GM21390 (cell line): ENCODE data around the gene LONRF3.

Experiments used
- ATAC-seq: cut with Tn5 transposase; IDR thresholded peaks from one replicate; pipeline ENCODE4 v1.9.1; 2021; ENCODE audit not compliant: unreplicated experiment

Gene LONRF3

DNA sequence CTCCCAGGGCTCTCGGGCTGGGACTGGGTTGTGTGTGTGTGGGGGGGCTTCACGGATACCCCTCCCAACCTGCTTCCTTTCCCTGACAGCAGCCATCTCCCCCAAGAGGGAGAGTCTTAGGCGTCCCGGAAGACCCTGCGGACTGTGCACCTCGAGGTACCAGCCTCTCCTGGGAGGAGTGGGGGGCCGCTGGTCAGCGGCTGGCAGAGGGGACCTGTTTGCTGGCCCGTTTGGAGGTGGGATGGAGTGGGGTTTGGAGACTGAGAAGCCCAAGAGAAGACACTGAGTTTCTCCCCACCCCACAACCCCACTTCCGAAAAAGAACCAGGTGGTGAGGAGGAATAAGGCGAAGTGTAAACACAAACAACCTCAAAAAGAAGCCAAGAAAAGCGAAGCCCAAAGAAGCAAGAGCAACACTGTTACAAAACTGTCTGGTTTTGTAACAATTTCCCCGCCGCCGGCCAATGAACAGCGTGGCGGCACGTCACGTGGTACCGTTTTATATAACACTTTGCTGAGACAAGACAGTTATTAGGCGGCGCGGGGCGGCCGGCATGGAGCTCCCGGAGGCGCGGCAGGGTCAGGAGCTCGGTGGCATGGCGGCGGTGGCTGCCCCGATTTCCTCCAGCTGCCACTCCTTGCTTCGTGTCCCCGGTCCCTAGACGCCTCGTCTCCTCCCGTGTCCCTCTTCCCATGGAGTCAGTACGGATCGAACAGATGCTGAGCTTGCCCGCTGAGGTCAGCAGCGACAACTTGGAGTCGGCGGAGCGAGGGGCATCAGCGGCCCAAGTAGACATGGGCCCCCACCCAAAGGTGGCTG lies at the start of gene LONRF3:
TSS of gene LONRF3 (plus strand) at position 531 of the 820 bp plus-strand sequence. CDS start at position 694, 163 bp downstream.
- no peak for ATAC-seq

DNA sequence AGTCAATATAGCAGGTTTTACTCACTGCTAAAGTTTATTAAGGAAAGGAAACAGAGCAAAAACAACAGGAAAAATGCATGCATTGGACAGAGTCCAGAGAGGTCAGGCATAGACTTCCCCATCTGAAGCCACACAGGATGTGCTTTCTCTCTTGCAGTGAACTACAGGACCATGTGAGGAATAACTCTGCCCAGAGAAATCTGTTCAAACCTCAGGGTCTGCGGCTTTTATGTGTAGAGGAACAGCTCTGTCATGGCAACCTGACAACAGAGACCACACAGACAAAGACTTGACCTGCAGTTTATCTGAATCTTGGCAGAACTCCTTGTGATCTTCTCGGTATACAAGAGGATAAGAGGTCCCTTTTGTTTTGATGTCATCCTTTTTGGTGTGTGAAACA lies 46.3 kb upstream of the LONRF3 start:
- ATAC-seq = no peak

DNA sequence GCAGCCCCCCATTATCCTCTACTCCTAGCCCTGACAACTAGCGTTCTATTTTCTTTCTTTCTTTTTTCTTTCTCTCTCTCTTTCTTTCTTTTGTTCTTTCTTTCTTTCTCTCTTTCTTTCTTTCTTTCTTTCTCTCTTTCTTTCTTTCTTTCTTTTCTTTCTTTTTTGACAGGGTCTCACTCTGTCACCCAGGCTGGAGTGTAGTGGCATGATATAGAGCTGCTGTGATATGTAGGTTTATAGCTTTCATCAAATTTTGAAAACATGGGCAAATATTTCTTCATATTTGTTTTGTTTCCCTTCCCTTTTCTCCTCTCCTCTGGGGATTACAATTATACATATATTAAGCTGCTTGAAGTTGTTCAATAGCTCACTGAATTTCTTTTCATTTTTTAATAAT lies 39.1 kb upstream of the LONRF3 start:
- no peak for ATAC-seq

DNA sequence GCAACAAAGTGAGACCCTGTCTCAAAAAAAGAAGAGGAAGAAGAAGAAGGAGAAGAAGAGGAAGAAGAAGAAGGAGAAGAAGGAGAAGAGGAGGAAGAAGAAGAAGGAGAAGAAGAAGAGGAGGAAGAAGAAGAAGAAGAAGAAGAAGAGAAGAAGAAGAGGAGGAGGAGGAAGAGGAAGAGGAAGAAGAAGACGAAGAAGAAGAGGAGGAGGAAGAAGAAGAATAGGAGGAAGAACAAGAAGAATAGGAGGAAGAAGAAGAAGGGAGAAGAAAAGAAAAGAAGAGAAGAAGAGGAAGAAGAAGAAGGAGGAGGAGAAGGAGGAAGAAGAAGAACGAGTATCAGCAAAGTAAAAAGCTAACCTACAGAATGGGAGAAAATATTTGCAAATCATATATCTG lies 33.3 kb upstream of the LONRF3 start:
- ATAC-seq = no peak

DNA sequence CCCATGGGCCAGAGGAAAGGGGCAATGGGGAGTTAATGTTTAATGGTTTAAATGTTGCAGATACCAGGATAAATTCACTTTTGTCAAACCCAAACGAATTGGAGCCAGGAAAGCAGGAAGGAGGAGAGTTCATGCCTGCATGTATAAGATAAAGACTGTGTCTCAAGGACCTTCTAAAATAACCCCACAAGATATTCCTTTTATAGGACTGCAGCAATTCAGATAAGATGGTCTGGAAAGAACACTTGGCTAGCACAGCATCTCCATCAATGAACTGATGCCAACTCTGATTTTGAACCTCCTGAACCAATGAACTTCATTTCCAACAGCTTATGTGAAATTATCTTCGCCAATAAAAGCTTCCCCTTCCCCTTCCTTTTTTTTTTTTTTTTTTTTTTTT lies 31.3 kb upstream of the LONRF3 start:
- ATAC-seq = no peak

DNA sequence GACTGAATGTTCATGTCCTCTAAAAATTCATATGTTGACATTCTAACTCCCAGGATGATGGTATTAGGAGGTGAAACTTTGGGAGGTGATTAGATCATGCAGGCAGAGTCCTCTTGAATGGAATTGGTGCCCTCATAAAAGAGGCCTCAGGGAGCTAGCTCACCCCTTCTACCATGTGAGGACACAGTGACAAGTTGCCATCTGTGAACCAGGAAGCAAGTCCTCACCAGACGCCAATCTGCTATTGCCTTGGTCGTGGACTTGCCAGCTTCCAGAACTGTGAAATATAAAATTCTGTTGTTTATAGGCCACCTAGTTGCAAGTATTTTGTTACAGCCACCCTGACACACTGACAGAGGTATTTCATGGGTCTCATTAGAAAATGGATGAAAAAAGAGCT lies 28.5 kb upstream of the LONRF3 start:
- no peak for ATAC-seq

DNA sequence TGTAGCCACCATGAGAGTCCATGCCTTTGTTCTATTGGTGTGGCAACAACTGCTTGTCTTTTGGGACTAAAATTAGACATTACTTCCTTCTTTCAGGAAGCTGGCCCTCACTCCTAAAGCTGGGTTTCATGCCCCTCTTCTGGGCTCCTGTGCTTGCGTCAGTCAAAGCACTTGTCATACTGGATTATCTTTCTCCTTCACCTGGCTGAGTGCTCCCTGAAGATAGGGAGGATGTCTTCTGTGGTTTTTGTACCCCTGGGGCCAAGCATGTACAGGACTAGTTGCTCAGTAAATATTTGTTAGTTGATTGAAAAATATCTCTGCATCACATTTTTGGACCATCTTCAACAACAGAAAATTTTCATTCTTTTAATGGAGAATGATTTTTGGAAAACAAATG lies 26.1 kb upstream of the LONRF3 start:
- no peak for ATAC-seq

DNA sequence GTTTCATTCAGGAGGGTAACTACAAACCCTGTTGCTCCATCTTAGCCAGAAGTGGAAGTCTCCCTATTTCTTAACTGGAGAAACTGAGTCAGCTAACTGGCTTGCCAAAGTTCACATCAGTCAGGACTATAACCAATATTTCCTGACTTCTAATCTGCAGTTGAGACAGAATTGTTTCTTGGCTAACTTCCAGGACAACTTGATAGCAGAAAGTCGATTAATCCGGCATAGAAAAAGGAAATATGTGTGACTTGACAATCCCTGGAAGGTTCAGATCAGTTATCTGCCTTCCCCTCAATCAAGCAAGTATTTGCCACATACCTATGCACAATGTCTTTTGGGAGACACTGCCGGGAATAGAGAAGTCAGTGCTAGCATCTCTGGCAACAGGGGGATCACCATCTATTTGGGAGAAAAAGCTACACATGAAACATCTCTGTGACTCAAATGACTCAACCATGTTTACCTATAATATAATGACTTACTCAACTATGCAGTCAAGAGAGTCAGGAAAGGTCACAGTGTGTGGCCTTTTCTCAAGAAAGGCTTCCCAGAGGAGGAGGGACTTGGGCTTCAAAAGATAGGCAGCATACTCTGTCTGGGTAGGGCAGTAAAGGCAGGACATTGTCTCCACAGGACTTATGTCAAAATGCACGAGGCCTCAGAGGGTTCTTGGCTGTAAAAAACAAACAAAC lies 12.4 kb upstream of the LONRF3 start:
- no peak for ATAC-seq

DNA sequence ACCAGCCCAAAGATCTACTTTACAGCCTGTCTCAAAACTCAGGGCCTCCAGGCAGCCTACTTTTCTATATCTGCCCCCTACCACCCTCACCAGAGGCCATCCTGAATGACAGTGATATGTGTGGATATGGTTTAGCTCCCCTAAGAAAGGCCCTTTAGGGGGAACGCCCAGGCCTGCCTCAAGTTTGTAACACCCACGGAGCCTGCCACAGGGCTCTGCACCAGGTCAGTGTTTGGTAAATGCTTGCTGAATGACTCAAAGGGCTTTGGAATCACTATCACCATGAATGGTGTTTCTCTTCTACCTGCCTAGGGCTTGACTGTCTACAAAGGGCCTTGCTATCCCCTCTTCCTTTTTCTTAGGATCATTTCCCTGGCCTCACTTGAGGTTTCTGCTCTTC lies 11.3 kb upstream of the LONRF3 start:
- ATAC-seq = no peak

DNA sequence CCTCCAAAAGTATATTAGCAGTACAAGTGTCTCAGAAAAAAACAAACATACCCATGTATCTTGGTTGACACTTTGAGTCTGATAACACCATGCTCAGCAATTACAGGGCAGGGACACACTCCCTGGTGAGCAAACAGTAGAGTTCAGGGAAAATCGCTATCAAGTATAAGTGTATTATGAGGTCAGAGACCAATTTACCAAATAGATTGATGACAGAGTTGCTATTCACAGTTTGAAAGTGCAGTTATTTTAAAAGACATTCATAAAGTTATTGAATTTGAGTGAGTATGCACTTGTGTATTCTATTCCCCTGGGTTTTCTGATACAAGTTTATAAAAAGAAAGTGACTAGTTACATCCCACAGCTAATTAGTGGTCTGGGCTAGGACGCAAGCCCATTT lies 10.2 kb upstream of the LONRF3 start:
- ATAC-seq = no peak

DNA sequence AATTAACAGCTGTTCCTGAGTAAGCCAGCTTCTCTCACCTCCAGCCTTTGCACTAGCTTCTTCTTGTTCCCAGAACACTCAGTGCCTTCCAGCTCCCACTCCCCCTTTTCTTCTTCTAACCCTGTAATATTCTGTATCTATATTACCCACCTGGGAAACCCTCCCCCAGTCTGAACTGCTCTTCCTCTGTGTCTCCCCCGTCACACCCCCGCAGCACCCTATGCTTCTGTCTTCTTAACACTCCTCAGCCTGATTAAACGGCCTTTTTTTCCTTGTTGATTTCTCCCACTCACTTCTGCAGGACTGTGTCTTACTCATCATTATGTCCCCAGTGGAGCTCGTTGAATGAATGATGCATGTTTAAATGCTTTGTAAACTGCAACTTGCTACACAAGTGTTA lies 9.0 kb upstream of the LONRF3 start:
- no peak for ATAC-seq

DNA sequence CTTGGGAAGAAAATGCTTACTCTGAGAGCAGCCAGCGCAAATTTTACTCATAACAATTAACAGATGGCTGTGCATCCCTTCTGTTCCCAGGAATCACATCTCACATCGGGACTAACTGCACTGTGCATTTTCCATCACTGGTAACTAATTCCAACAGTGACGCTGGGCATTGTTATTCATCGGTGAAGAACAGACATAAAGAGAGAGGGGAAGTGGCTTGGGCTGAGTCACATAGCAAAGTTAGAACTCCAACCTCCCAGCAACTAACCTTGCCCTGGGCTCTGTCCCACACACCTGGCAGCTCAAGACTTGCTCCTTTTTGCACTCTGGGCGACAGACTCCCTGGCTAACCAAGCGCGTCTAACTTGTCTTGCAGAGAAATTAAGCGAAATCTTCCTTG lies 6.4 kb upstream of the LONRF3 start:
- no peak for ATAC-seq

DNA sequence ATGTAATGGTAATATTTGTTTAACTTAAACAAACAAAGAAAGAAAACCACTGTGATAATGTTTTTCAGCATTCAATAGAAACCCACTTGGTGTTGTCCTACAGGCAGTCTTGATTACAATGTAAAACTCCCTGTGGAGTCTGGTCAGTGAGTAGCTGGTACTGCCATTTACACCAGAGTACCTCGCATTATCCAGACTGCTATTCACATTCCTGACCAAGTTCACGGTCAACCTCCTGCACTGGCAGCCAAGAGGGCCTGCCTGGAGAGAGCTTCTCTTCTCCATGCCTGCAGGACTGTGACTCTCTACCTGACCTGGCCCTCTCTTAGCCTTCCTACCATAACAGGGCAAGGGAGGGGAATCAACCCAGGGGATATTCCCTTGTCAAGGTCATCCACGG lies 2.9 kb upstream of the LONRF3 start:
- ATAC-seq = no peak

DNA sequence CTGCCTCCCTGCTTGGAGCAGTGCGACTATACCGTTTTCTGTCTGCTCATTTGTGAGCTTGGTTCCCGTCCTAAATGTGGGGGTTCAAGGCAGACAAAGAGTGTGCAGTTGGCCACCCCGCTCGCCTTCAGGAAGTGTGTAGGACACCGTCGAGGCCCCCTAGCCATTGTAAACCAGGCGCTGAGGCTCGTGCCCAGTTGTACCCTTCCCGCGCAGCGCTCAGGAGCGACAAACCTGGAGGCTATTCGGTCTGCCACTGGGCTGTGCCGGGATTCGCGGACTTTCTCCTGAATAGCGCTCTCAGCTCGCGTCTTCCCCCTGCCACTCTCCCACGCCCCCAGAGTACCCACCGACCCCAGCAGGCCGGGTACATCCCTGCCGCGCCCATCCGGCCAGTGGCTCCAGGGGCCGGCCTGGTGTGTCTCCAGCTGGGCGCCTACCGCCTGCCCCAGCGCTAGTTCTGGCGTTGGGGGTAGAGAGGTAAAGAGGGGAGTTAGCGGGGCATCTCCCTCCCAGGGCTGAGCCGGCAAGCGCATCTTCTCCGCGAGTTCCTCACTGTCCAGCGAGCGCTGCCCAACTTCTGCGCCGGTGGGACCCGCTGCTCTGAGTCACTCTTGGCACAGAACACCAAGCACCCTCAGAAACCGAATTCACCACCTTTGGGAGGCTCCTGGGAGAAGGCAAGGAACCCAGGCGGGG lies 880 bp upstream of the LONRF3 start:
- ATAC-seq = no peak

DNA sequence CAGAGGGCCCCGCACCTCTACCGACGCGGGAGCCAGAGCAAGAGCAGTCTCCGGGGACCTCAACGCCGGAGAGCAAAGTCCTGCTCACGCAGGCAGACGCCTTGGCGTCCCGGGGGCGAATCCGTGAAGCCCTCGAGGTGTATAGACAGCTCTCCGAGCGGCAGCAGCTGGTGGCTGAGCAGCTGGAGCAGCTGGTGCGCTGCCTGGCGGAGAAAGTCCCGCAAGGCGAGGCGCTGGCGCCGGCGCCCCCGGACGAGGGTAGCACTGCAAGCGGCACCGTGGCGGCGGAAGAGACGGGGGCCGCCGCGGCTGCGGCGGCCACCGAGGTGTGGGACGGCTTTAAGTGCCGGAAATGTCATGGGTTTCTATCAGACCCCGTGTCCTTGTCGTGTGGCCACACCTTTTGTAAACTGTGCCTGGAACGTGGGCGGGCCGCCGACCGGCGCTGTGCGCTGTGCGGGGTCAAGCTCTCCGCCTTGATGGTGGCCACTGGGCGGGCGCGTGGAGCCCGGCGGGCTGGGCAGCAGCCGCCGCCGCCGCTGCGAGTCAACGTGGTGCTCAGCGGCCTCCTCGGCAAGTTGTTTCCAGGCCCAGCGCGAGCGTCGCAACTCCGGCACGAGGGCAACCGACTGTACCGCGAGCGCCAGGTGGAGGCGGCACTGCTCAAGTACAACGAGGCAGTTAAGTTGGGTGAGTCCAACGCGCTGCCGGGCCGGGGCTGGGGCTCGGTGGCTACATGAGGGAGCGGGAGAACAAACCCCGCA lies 672 bp downstream of the LONRF3 start:
- no peak for ATAC-seq

DNA sequence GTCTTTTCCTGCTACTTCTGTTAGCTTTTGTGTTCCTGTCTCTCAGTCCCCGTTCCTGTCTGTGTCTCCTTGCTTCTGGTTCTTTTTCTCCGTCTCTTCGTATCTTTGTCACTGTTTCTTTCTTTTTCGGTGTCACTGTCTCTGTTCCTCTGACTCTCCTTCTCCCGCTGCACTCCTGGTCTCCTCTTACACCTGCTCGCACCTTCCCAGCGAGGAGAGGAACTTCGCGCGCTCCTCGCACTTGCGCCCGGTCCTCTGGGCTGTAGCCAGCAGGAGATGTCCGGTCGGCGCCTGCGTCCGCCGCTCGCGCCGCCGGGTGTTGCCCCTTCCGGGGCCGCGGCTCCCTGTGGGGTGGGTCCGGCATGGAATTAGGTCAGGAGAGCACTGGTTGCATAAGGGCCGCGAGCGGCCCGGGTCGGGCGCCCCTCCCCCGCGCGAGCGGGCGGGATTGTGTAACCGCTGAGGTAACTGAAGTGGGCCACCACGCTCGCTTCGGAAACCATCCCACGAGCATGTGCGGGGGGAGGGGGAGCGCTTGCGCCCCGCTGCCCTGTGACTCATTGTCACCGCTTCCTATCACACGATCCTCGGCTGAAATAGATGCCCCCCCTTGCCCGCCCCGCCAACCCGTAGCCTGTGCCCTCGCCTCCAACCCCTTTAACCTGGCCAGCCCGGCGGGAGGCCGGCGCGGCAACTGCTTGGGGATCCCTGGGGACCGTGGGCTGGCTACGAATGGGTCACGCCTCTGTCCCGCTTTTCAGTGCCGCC lies 1.6 kb downstream of the LONRF3 start:
- no peak for ATAC-seq

DNA sequence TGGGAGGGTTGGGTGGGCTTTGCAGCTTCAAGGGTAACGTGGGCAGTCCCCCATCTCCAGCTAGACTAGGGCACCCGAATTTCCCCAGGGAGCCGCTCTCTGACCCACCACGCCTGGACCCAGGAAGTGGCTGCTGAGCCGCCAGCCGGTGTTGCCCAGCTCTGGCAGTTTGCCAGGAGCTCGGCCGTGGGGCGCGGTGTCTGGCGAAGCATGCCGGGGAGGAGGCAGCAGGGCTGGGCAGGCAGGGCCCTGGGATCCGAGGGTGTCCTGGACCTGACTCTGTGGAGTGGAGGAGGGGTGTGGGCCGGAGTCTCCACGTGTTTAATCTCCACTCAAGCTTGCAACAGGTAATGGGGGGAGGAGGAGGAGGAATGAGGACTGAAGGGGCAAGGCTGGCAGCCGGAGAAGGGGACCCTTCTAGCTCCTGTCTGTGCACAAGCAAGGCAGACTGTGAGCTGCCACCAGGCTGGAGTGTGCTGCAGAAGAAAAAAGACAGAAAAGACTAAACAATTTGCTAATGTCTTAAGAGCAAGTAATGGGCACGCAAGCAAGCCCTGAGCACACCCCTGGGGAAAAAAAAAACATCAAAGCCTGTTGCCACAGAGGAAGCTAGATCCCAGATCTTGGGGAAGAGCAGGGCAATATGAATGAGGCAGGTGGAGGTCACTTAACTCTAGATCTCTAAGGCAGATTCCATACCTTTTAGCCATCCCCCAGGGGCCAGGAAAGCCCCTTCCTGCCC lies 2.4 kb downstream of the LONRF3 start:
- ATAC-seq = no peak

DNA sequence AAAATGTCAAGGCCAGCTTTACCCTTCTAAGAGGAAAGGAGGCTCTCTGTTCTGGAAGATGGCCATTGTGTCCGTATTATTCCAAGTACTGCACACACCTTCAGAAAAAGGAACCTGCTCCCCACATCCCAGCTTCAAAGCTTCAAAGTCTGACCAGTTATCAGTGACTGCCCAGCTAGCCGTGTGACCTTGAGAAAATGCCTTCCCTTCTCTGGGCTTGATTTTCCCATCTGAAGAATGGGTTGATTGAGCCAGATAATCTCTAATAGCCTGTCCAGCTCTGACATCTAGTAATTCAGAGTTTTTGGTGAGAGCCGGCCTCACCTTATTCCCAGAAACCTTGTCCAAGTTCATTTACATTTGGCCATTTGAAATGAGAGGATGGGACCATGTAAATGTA lies 3.0 kb downstream of the LONRF3 start:
- ATAC-seq = no peak

DNA sequence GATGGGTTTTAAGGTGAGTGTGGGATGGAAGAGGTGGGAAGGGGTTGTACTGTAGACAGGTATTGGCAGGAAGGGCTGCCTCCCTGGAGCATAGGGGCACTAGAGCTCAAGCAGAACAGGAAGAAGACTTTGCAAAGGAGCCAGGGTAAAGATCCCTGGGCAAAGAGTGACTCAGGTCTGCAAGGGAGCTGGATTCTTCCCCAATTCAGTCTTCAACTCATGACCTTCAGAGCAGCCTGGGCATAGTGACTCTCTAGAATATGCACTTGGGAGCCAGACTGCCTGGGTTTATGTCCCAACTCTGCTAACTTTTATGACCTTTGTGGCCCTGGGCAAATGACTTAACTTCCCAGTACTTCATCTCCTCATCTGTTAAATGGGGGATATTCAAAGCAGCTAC lies 4.0 kb downstream of the LONRF3 start:
- ATAC-seq = no peak

DNA sequence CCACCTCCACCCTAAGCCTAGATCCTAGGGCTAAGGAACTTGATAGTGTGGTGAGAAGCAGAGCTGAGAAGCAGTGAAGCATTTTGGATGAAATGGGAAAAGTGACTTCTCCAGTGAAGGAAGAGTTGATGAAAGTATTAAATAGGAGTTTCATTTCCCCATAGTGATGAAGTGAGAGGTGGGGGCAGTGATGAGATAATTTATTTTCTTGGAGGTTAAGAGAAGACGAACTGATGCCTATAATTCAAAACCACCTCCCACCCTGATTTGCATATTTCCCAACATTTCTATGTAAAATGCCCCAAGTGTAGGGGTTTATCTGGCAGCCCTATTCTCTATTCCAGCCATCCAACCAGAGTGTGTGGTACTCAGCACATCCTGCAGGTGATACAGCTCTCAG lies 6.3 kb downstream of the LONRF3 start:
- ATAC-seq = no peak
